HEK293 (cell line): ENCODE results near the gene GATAD2A.

ENCODE experiments used
- GLIS1 ChIP-seq: fragments of 450-650 bp; formaldehyde crosslinking; IDR thresholded peaks from 2 replicates; pipeline ENCODE4 v1.5.1; 2016; ENCODE audit warnings: missing biosample characterization, missing genetic modification characterization
- GLIS2 ChIP-seq: fragments of 450-650 bp; formaldehyde crosslinking; IDR thresholded peaks from 2 replicates; pipeline ENCODE4 v1.5.1; 2016; ENCODE audit warnings: missing biosample characterization, missing genetic modification characterization
- SCRT1 ChIP-seq: fragments of 450-650 bp; formaldehyde crosslinking; IDR thresholded peaks from 2 replicates; pipeline ENCODE4 v1.5.1; 2016; ENCODE audit warnings: missing biosample characterization, missing genetic modification characterization, borderline replicate concordance
- SETDB1 ChIP-seq: IDR thresholded peaks from one replicate; pipeline ENCODE4 v1.6.1; 2017; ENCODE audit warnings: mild to moderate bottlenecking, low read length, moderate library complexity, mixed read lengths; ENCODE audit not compliant: insufficient read length
- SP2 ChIP-seq: fragments of 450-650 bp; formaldehyde crosslinking; IDR thresholded peaks from 2 replicates; pipeline ENCODE4 v1.5.1; 2016; ENCODE audit warnings: missing biosample characterization, missing genetic modification characterization
- YY2 ChIP-seq: fragments of 450-650 bp; formaldehyde crosslinking; IDR thresholded peaks from 2 replicates; pipeline ENCODE4 v1.5.1; 2016; ENCODE audit warnings: missing biosample characterization, missing genetic modification characterization
- ZBTB7A ChIP-seq: fragments of 450-650 bp; formaldehyde crosslinking; IDR thresholded peaks from 2 replicates; pipeline ENCODE4 v1.5.1; 2016; ENCODE audit warnings: low read depth, missing biosample characterization, missing genetic modification characterization
- ZFP69B ChIP-seq: fragments of 450-650 bp; formaldehyde crosslinking; IDR thresholded peaks from 2 replicates; pipeline ENCODE4 v1.5.1; 2016; ENCODE audit warnings: missing biosample characterization, missing genetic modification characterization
- ZNF10 ChIP-seq: fragments of 450-650 bp; formaldehyde crosslinking; IDR thresholded peaks from 2 replicates; pipeline ENCODE4 v1.5.1; 2017; ENCODE audit warnings: missing biosample characterization, missing genetic modification characterization
- ZNF121 ChIP-seq: fragments of 450-650 bp; formaldehyde crosslinking; IDR thresholded peaks from 2 replicates; pipeline ENCODE4 v1.5.1; 2016; ENCODE audit warnings: missing biosample characterization, missing genetic modification characterization
- ZNF140 ChIP-seq: fragments of 450-650 bp; formaldehyde crosslinking; IDR thresholded peaks from 2 replicates; pipeline ENCODE4 v1.5.1; 2016; ENCODE audit warnings: missing biosample characterization, missing genetic modification characterization
- ZNF146 ChIP-seq: fragments of 450-650 bp; formaldehyde crosslinking; IDR thresholded peaks from 2 replicates; pipeline ENCODE4 v1.5.1; 2016; ENCODE audit warnings: missing biosample characterization, missing genetic modification characterization
- ZNF155 ChIP-seq: fragments of 450-650 bp; formaldehyde crosslinking; IDR thresholded peaks from 2 replicates; pipeline ENCODE4 v1.5.1; 2016; ENCODE audit warnings: missing biosample characterization, missing genetic modification characterization
- ZNF169 ChIP-seq: fragments of 450-650 bp; formaldehyde crosslinking; IDR thresholded peaks from 2 replicates; pipeline ENCODE4 v1.5.1; 2016; ENCODE audit warnings: missing biosample characterization, missing genetic modification characterization
- ZNF202 ChIP-seq: fragments of 450-650 bp; formaldehyde crosslinking; IDR thresholded peaks from 2 replicates; pipeline ENCODE4 v1.5.1; 2016; ENCODE audit warnings: missing biosample characterization, missing genetic modification characterization, borderline replicate concordance
- ZNF223 ChIP-seq: fragments of 450-650 bp; formaldehyde crosslinking; IDR thresholded peaks from 2 replicates; pipeline ENCODE4 v1.5.1; 2016; ENCODE audit warnings: missing biosample characterization, missing genetic modification characterization
- ZNF266 ChIP-seq: fragments of 450-650 bp; formaldehyde crosslinking; IDR thresholded peaks from 2 replicates; pipeline ENCODE4 v1.5.1; 2016; ENCODE audit warnings: missing biosample characterization, missing genetic modification characterization, low read depth
- ZNF302 ChIP-seq: fragments of 450-650 bp; formaldehyde crosslinking; IDR thresholded peaks from 2 replicates; pipeline ENCODE4 v1.5.1; 2016; ENCODE audit warnings: missing biosample characterization, missing genetic modification characterization, low read depth
- ZNF394 ChIP-seq: fragments of 450-650 bp; formaldehyde crosslinking; IDR thresholded peaks from 2 replicates; pipeline ENCODE4 v1.5.1; 2016; ENCODE audit warnings: missing biosample characterization, missing genetic modification characterization, mild to moderate bottlenecking, moderate library complexity, borderline replicate concordance
- ZNF48 ChIP-seq: fragments of 450-650 bp; formaldehyde crosslinking; IDR thresholded peaks from 2 replicates; pipeline ENCODE4 v1.5.1; 2016; ENCODE audit warnings: missing biosample characterization, missing genetic modification characterization
- ZNF510 ChIP-seq: fragments of 450-650 bp; formaldehyde crosslinking; IDR thresholded peaks from 2 replicates; pipeline ENCODE4 v1.5.1; 2018; ENCODE audit warnings: mild to moderate bottlenecking, missing genetic modification characterization, missing biosample characterization; ENCODE audit not compliant: insufficient replicate concordance
- ZNF549 ChIP-seq: fragments of 450-650 bp; IDR thresholded peaks from 2 replicates; pipeline ENCODE4 v1.5.1; 2018; ENCODE audit warnings: missing biosample characterization, missing genetic modification characterization, mild to moderate bottlenecking, inconsistent platforms, moderate library complexity
- ZNF561 ChIP-seq: fragments of 450-650 bp; IDR thresholded peaks from 2 replicates; pipeline ENCODE4 v1.5.1; 2018; ENCODE audit warnings: missing biosample characterization, missing genetic modification characterization, borderline replicate concordance
- ZNF664 ChIP-seq: fragments of 450-650 bp; formaldehyde crosslinking; IDR thresholded peaks from 2 replicates; pipeline ENCODE4 v1.5.1; 2016; ENCODE audit warnings: missing biosample characterization, missing genetic modification characterization
- ZNF677 ChIP-seq: fragments of 450-650 bp; IDR thresholded peaks from 2 replicates; pipeline ENCODE4 v1.5.0; 2018; ENCODE audit warnings: missing biosample characterization, mild to moderate bottlenecking, missing genetic modification characterization, moderate library complexity
- TF ChIP-seq, protein P1 (sequence below): fragments of 450-650 bp; formaldehyde crosslinking; IDR thresholded peaks from 2 replicates; pipeline ENCODE4 v1.5.1; 2016; ENCODE audit warnings: missing biosample characterization, missing genetic modification characterization
- TF ChIP-seq, protein P2 (sequence below): fragments of 450-650 bp; formaldehyde crosslinking; IDR thresholded peaks from 2 replicates; pipeline ENCODE4 v1.5.1; 2017; ENCODE audit warnings: missing biosample characterization, missing genetic modification characterization
- TF ChIP-seq, protein P3 (sequence below): fragments of 450-650 bp; formaldehyde crosslinking; IDR thresholded peaks from 2 replicates; pipeline ENCODE4 v1.5.1; 2017; ENCODE audit warnings: missing biosample characterization, missing genetic modification characterization
- TF ChIP-seq, protein P4 (sequence below): fragments of 450-650 bp; formaldehyde crosslinking; IDR thresholded peaks from 2 replicates; pipeline ENCODE4 v1.5.1; 2016; ENCODE audit warnings: missing biosample characterization, missing genetic modification characterization
- TF ChIP-seq, protein P5 (sequence below): fragments of 450-650 bp; formaldehyde crosslinking; IDR thresholded peaks from 2 replicates; pipeline ENCODE4 v1.5.1; 2017; ENCODE audit warnings: missing biosample characterization, missing genetic modification characterization
- TF ChIP-seq, protein P6 (sequence below): fragments of 450-650 bp; formaldehyde crosslinking; IDR thresholded peaks from 2 replicates; pipeline ENCODE4 v1.5.1; 2016; ENCODE audit warnings: missing biosample characterization, missing genetic modification characterization

The GATAD2A gene

DNA sequence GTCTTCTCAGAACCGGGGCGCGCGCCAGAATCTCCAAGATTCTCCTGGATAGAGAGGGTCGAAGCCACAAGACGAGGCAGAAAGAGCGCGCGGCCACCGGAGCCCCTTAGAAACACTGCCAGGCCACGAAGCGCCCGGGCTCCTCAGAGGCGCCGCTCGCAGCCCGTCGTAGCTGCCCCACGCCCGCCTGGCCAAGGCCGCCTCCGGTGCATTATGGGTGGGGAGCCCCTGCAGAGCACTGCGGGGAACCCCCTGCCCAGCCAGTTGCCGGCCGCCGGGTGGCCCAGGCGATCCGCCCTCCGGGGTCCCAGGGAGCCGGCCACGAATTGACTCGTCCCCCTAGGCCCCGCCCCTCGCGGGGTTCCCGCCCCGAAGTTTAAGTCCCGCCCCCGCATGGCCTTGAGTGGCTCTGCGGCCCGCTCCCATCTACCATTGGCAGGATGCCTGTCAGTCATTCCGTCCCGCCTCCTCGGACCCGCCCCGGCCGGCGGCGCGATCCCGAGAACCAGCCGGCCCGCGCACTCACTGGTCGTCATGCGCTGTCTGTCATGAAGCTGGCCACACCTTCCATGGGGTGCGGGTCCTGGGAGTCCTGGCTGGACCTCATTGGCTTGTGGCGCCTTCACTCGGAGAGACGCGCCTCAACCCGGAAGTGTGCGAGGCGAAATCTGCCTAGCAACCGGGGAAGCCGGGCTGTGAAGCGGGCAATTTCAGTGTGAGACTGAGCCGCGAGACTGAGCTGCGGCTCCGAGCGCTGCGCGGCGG lies 20.2 kb upstream of the GATAD2A start (continued):
- TF ChIP-seq, protein P1, sequence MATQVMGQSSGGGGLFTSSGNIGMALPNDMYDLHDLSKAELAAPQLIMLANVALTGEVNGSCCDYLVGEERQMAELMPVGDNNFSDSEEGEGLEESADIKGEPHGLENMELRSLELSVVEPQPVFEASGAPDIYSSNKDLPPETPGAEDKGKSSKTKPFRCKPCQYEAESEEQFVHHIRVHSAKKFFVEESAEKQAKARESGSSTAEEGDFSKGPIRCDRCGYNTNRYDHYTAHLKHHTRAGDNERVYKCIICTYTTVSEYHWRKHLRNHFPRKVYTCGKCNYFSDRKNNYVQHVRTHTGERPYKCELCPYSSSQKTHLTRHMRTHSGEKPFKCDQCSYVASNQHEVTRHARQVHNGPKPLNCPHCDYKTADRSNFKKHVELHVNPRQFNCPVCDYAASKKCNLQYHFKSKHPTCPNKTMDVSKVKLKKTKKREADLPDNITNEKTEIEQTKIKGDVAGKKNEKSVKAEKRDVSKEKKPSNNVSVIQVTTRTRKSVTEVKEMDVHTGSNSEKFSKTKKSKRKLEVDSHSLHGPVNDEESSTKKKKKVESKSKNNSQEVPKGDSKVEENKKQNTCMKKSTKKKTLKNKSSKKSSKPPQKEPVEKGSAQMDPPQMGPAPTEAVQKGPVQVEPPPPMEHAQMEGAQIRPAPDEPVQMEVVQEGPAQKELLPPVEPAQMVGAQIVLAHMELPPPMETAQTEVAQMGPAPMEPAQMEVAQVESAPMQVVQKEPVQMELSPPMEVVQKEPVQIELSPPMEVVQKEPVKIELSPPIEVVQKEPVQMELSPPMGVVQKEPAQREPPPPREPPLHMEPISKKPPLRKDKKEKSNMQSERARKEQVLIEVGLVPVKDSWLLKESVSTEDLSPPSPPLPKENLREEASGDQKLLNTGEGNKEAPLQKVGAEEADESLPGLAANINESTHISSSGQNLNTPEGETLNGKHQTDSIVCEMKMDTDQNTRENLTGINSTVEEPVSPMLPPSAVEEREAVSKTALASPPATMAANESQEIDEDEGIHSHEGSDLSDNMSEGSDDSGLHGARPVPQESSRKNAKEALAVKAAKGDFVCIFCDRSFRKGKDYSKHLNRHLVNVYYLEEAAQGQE (tag by site-specific recombination), result no peak
- peak; percentile 100 for TF ChIP-seq SP2 (tag by site-specific recombination)
- TF ChIP-seq GLIS1 (tag by site-specific recombination), result peak; percentile 65
- no peak for TF ChIP-seq ZNF169 (tag by site-specific recombination)
- TF ChIP-seq, protein P2, sequence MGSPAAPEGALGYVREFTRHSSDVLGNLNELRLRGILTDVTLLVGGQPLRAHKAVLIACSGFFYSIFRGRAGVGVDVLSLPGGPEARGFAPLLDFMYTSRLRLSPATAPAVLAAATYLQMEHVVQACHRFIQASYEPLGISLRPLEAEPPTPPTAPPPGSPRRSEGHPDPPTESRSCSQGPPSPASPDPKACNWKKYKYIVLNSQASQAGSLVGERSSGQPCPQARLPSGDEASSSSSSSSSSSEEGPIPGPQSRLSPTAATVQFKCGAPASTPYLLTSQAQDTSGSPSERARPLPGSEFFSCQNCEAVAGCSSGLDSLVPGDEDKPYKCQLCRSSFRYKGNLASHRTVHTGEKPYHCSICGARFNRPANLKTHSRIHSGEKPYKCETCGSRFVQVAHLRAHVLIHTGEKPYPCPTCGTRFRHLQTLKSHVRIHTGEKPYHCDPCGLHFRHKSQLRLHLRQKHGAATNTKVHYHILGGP (tag by site-specific recombination), result no peak
- TF ChIP-seq ZNF394 (tag by site-specific recombination), result no peak
- TF ChIP-seq GLIS2, result no peak; the same call in 1 of the 2 replicates
- TF ChIP-seq, protein P3, sequence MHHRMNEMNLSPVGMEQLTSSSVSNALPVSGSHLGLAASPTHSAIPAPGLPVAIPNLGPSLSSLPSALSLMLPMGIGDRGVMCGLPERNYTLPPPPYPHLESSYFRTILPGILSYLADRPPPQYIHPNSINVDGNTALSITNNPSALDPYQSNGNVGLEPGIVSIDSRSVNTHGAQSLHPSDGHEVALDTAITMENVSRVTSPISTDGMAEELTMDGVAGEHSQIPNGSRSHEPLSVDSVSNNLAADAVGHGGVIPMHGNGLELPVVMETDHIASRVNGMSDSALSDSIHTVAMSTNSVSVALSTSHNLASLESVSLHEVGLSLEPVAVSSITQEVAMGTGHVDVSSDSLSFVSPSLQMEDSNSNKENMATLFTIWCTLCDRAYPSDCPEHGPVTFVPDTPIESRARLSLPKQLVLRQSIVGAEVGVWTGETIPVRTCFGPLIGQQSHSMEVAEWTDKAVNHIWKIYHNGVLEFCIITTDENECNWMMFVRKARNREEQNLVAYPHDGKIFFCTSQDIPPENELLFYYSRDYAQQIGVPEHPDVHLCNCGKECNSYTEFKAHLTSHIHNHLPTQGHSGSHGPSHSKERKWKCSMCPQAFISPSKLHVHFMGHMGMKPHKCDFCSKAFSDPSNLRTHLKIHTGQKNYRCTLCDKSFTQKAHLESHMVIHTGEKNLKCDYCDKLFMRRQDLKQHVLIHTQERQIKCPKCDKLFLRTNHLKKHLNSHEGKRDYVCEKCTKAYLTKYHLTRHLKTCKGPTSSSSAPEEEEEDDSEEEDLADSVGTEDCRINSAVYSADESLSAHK (tag by site-specific recombination), result no peak
- TF ChIP-seq SETDB1, result no peak
- no peak for TF ChIP-seq ZNF677
- no peak for TF ChIP-seq ZNF664 (tag by site-specific recombination)
- TF ChIP-seq, protein P4, sequence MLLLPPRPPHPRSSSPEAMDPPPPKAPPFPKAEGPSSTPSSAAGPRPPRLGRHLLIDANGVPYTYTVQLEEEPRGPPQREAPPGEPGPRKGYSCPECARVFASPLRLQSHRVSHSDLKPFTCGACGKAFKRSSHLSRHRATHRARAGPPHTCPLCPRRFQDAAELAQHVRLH (tag by site-specific recombination), result no peak
- TF ChIP-seq ZNF146 (tag by site-specific recombination), result no peak
- TF ChIP-seq ZNF549 (tag by site-specific recombination), result no peak
- no peak for TF ChIP-seq ZFP69B (tag by site-specific recombination)
- peak; percentile 14; the same call in 1 of the 2 replicates for TF ChIP-seq ZNF561
- no peak for TF ChIP-seq ZNF140 (tag by site-specific recombination)
- no peak for TF ChIP-seq ZNF510 (tag by site-specific recombination)
- no peak for TF ChIP-seq ZNF202 (tag by site-specific recombination)
- TF ChIP-seq ZNF155 (tag by site-specific recombination), result no peak
- TF ChIP-seq SCRT1 (tag by site-specific recombination), result no peak
- TF ChIP-seq ZBTB7A (tag by site-specific recombination), result no peak
- no peak for TF ChIP-seq ZNF121 (tag by site-specific recombination)
- no peak for TF ChIP-seq ZNF223 (tag by site-specific recombination)
- no peak for TF ChIP-seq ZNF302 (tag by site-specific recombination)
- TF ChIP-seq, protein P5, sequence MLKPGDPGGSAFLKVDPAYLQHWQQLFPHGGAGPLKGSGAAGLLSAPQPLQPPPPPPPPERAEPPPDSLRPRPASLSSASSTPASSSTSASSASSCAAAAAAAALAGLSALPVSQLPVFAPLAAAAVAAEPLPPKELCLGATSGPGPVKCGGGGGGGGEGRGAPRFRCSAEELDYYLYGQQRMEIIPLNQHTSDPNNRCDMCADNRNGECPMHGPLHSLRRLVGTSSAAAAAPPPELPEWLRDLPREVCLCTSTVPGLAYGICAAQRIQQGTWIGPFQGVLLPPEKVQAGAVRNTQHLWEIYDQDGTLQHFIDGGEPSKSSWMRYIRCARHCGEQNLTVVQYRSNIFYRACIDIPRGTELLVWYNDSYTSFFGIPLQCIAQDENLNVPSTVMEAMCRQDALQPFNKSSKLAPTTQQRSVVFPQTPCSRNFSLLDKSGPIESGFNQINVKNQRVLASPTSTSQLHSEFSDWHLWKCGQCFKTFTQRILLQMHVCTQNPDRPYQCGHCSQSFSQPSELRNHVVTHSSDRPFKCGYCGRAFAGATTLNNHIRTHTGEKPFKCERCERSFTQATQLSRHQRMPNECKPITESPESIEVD, result no peak
- no peak for TF ChIP-seq ZNF10
- no peak for TF ChIP-seq YY2 (tag by site-specific recombination)
- no peak for TF ChIP-seq ZNF48 (tag by site-specific recombination)
- TF ChIP-seq, protein P6, sequence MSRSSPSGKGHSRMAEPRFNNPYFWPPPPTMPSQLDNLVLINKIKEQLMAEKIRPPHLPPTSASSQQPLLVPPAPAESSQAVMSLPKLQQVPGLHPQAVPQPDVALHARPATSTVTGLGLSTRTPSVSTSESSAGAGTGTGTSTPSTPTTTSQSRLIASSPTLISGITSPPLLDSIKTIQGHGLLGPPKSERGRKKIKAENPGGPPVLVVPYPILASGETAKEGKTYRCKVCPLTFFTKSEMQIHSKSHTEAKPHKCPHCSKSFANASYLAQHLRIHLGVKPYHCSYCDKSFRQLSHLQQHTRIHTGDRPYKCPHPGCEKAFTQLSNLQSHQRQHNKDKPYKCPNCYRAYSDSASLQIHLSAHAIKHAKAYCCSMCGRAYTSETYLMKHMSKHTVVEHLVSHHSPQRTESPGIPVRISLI, result no peak
- TF ChIP-seq ZNF266, result no peak
